SKM-1 (cell line): ENCODE data around the gene HEATR1.
"Not testable (repeated sequence)": the region's sequence is repeated elsewhere in the genome, so short reads cannot be mapped to it uniquely, and the experiment has no call there.

Experiments used
- DNase-seq: peaks from one replicate; lab custom pipeline; 2025; ENCODE audit not compliant: unreplicated experiment; lab: John Stamatoyannopoulos, UW

Gene HEATR1, protein sequence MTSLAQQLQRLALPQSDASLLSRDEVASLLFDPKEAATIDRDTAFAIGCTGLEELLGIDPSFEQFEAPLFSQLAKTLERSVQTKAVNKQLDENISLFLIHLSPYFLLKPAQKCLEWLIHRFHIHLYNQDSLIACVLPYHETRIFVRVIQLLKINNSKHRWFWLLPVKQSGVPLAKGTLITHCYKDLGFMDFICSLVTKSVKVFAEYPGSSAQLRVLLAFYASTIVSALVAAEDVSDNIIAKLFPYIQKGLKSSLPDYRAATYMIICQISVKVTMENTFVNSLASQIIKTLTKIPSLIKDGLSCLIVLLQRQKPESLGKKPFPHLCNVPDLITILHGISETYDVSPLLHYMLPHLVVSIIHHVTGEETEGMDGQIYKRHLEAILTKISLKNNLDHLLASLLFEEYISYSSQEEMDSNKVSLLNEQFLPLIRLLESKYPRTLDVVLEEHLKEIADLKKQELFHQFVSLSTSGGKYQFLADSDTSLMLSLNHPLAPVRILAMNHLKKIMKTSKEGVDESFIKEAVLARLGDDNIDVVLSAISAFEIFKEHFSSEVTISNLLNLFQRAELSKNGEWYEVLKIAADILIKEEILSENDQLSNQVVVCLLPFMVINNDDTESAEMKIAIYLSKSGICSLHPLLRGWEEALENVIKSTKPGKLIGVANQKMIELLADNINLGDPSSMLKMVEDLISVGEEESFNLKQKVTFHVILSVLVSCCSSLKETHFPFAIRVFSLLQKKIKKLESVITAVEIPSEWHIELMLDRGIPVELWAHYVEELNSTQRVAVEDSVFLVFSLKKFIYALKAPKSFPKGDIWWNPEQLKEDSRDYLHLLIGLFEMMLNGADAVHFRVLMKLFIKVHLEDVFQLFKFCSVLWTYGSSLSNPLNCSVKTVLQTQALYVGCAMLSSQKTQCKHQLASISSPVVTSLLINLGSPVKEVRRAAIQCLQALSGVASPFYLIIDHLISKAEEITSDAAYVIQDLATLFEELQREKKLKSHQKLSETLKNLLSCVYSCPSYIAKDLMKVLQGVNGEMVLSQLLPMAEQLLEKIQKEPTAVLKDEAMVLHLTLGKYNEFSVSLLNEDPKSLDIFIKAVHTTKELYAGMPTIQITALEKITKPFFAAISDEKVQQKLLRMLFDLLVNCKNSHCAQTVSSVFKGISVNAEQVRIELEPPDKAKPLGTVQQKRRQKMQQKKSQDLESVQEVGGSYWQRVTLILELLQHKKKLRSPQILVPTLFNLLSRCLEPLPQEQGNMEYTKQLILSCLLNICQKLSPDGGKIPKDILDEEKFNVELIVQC (N-terminal part only)

DNA sequence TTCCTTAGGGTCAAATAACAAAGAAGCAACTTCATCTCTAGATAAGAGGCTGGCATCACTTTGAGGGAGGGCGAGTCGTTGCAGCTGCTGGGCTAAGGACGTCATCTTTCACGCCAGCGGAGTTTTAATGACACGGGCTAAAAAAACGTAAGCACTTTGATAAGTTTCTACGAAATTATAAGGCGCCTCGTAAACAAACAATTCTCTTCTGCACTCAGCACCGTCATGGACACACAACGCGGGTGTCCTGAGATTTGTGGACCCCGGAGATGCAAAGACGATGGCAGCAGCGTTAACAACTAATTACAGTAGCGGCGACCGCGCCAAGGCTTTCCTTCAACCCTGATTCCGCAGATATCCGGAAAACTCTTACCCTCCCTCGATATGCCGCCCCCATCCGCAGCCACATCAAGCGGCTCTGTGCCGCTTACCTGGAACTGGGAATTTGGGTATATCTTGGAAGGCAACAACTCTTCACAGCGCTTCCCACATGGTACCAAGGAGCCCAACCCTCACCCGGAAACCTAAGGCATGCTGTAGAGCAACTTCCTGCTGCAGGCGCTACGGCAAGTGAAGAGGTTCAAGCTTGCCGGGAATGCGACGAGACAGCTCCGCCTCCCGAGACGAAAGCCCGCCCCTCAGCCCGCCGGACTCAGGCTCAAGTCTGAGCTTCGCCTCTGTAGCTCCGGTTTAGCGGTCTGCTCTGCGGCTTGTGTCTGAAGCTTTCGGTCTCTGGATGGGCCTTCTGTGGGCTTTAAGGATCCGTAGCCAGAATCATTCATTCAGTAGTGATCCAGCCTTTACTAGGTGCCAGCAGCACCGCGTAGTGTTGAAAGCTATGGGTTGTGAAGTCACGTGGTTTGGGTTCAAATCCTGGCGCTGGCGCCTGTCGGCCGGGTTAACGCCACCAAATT is at the start of gene HEATR1:
Gene HEATR1, minus strand, starts transcription at position 526 of the 914 bp plus-strand sequence. Its CDS starts 421 bp downstream, at position 105.
- DNase-seq: peak; percentile 97

DNA sequence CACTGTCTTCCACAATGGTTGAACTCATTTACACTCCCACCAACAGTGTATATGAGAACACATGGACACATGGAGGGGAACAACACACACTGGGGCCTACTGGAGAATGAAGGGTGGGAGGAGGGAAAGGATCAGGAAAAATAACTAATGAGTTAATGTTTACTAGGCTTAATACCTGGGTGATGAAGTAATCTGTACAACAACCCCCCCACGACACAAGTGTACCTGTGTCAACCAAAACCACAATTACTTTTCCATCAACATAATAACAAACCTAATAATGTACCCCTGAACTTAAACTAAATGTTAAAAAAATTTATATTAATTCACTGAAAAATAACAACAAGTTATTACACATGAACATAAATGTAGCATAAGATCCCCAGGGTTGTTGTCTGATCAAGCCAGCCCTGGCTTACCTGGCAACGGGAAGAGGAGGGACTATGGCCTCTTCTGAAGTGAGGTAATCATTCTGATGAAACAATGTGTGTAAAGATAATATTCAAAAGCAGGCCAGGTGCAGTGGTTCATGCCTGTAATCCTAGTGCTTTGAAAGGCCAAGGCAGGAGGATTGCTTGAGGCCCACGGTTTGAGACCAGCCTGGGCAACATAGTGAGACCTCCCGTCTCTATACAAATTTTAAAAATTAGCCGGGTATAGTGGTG is 40.8 kb upstream of the HEATR1 start:
- no peak for DNase-seq

DNA sequence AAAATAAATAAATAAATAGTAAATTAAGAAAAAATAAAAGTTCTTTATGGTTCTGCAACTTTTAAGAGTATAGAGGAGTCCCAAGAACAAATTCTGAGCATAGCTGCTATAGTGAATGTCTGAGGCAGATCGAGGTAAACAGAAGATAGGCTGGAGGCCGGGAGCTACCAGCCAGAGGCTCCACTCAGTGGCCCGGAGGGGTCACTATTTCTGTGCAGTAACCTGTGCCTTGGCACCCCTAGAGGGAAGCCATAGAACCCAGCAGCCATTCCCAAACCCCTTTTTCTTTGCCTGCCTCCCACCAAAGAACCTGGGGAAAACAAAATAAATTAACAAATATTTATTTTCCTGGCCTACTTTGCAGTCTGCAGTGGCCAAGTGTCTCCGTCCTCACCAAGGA is 38.4 kb upstream of the HEATR1 start:
- DNase-seq: no peak

DNA sequence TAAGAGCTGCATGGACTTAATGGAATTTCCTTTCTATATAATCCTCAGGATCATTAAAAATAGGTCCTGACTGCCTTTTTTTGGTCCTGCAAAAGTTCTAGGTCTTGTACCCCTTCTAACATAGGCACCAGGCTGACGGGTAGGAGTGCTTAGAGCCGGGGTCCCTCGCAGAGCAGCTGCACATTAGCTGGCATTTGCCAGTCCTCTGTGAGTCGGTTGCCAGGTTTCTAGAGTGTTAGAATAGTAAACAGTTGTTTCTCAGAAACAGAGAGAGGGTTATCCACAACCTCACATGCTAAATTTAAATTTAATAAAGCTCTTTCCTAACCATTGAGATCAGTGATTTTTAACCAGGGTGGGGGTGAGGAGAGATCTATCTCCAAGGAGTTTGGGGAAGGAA is 35.4 kb upstream of the HEATR1 start:
- no peak for DNase-seq

DNA sequence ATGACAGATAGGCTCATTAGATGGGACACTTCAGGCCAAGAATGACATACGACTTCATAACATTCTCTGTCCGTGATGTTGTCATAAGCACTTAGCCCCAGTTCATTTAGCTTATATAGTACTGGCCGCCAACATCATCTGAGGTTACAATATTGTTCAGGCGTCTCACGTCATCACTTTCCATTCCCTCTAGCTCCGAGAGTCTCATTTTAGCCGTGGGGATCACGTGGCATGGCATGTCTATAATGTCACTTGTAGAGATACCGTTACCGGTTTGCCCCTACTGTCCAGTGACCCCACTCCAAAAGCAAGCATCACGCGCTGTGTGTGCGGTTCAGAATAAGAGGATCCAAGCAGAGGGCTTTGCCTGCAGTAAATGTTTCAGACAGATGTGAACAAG is 34.6 kb upstream of the HEATR1 start:
- DNase-seq: no peak

DNA sequence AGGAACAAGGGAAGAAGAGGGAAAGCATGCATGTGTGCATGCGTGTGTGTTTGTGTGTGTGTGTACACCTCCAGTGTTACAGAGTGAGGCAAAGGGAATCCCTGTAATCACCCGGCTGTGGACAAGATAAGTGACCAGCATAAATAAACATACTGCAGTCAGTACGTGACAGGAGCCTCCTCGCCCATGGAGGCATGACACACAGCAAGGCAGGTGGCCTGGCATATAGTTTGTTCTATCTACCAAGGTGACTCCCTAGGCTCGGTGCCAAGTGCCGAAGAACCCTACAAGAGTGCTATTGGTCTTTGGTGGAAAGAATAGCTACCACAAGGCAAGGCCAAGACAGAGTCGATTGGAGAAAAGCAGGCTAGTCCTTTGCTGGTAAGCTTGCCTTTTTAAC is 31.7 kb upstream of the HEATR1 start:
- DNase-seq: no peak

DNA sequence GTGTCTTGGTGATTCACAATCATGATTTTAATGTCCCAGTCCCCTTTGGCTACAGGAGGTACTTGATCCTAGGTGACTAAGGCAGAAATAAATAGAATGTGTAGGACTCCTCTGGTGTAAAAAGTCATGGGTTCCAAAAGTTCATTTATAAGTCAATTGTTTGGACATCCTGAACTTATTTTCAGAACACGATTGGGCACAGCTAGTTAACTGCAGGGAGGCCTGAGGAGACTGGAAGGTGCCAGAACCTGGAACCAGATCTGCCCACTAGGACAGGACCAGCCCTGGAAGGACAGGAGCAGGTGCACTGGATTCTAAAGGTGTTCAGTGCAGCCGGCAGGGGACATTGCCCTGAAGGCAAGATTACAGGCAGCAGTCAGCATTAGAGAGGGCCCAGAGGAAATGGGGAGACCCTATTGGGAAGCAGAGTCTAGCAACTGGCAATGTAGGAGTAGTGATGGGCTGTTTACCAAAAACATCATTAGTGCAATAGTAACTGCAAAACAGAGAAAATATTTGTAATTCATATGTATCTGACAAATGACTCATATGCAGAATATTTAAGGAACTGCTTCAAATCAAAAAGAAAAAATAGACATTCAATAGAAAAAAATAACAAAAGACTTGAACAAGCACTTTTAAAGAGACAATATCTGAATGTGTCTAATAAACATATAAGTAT is 23.6 kb upstream of the HEATR1 start:
- no peak for DNase-seq

DNA sequence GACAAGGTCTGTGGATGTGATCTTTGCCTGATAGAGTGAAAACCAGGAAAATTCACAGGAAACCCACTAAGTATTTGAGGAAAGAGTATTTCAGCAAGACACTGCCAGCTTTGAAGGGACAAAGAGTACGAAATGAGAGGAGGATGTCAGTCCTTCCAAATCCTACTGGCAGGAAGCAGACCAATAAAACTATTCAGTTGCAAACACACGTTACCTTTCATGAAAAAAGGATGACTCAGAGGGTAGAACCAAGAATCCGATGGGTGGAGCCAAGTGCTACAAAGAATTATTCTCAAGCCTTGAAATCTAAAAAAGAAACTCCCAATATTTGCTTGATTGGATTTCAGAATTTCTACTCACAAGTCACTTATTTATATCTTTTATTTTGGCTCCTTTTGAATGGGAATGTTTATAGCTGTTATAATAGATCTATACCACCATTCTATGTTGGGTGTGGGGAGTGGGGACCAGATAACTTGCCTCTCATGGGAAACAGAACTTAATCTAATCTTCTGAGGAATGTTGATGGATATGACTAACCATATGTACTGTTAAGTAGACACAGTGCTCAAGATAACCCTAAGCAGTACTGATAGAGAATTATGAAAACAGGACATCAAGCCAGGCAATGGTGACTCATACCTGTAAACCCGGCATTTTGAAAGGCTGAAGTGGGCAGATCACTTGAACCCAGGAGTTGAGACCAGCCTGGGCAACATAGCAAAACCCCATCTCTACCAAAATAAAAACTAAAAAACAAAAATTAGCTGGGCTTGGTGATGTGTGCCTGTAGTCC is 19.3 kb upstream of the HEATR1 start:
- no peak for DNase-seq

DNA sequence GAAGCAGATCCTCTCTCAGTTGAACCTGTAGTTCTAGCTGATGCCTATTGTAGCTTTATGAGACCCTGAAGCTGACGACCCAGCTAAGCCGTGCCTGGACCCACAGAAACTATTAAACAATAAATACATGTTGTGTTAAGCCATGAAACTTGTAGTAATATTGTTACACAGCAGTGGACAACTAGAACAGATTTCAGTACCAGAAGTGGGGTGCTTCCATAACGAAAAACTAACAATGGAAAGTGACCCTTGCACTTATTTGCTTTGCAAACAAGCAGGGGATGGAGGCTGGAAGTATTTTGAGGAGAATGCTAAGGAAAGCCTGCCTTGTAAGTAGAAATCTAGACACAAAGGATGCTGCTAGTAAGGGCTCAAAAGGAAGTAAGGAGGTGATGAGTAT is 18.1 kb upstream of the HEATR1 start:
- no peak for DNase-seq

DNA sequence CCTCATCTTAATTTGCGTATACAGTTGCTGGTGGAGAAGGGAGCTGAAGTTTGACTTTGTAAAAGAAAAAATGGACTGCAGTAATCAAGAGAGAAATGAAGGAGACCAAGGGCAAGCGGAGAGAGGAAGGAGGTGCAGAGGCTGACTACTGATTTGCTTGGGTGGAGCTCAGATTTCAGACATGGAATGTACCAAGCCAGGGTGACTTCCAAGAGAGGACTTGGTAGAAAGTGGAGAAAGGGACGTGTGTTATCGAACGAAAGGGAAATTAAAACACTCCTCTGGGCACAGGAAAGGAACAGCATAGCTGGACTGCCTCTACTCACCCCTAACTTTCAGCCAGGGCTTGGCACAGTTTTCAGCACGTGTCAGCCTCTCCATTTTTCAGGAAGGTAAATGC is 15.1 kb upstream of the HEATR1 start:
- no peak for DNase-seq

DNA sequence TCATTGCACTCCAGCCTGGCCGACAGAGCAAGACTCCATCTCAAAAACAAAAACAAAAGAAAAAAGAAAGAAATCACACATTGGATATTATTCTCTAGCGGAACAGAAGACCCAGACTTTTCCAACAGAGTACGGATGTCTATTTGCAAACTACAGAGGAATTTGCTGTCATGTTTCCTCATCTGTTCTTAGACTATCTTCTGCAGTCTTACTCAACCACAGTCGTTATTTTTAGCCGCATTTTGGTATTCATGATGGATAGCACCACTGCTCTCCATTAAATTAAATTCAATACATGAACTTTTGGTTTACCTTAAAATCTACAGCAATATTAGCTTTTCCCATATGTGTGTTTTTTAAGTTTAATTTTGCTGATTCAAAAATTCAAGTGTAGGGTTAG is 14.2 kb upstream of the HEATR1 start:
- no peak for DNase-seq

DNA sequence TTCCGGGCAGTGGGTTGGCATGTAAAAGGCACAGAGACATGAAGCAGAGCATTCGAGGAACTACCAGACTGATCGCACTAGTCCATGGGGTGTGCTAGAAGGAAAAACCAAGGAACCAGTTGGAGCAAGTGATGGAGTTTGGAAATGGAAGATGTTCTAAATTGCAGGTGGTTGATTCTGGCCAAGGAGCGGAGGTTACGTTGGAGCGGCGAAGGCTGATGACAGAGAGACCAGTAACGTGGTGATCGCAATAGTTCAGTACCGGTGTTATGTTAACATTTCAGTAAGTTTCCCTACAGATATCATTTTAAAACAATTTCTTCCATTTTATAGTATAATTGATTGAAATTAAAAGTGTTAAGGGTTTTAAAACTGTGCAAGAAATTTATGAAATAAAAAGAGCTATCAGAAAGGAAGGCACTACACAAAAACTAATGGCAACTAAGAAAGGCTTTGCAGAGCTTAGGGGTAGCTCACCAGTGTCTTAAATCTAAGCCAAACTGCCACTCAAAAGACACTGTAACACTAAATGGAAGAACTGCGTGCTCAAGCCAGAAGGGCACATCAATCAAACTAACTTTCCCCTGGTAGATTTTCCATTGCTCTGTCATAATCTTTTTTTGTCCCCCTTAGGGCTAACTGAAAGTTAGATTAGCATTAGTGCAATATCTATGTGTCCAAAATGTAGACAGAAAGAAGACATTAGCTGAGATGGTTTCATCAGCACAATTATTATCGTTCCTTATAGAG is 11.3 kb upstream of the HEATR1 start:
- DNase-seq: no peak

DNA sequence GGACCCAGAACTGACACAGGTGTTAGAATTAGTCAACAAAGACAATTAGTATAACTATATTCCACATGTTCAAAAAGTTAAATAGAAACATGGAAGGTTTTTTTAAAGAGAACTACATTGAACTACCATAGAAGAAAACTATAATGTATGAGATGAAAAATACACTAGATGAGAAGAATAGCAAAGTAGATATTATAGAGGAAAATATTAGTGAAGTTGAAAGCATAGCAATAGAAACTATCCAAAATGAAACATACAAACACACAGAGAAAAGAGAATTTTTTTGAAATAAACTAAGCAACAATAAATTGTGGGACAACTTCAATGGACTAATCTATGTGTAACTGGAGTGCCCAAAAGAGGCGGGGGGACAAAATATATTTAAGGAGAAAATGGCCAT is 8.0 kb upstream of the HEATR1 start:
- no peak for DNase-seq

DNA sequence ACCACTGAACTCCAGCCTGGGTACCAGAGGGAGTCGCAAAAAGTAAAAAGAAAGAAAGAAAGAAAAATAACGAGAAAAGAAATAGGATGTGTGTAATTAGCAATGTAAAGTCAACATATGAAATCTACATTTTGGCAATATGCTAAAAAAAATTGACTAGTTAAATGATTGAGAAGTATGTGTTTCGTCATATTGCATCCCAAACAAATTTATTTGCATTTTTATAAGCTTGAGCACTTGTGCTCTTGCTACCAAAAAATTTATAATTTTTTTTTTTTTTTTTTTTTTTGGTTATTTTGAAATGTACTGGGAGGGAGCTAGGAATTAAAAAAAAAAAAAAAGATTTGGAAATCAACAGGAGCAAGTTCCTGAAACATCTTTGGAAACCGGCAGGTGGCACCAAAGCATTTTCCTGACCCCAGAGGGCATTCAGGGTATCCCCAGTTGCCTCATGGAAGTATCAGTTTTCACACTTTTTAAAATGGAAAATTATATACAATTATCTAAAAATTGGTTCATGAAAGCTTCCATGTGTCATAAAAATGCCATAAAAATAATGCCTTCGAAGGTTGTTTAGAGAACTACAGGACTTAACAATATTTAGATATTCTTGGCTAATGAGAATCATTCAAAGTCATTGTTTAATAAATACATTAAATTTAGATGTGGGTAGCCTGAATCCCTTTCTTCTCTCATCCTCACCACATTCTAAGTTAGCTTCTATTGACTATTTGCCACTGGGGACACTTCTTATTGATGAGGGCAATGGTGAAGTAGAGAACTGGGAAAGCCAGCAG is 4.8 kb upstream of the HEATR1 start:
- DNase-seq: no peak

DNA sequence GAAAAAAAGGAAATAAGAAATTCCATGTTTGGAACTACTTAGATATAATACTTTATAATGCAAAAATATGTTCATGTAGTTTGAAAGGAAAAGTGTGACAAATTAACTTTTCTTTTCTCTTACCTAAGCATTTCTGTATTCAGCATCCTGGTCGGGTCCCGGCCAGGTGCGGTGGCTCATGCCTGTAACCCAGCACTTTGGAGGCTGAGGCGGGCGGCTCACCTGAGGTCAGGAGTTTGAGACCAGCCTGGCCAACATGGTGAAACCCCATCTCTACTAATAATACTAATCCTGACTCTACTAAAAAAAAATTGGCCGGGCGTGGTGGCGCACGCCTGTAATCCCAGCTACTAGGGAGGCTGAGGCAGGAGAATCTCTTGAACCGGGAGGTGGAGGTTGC is 3.3 kb upstream of the HEATR1 start:
- DNase-seq: not testable (repeated sequence)

DNA sequence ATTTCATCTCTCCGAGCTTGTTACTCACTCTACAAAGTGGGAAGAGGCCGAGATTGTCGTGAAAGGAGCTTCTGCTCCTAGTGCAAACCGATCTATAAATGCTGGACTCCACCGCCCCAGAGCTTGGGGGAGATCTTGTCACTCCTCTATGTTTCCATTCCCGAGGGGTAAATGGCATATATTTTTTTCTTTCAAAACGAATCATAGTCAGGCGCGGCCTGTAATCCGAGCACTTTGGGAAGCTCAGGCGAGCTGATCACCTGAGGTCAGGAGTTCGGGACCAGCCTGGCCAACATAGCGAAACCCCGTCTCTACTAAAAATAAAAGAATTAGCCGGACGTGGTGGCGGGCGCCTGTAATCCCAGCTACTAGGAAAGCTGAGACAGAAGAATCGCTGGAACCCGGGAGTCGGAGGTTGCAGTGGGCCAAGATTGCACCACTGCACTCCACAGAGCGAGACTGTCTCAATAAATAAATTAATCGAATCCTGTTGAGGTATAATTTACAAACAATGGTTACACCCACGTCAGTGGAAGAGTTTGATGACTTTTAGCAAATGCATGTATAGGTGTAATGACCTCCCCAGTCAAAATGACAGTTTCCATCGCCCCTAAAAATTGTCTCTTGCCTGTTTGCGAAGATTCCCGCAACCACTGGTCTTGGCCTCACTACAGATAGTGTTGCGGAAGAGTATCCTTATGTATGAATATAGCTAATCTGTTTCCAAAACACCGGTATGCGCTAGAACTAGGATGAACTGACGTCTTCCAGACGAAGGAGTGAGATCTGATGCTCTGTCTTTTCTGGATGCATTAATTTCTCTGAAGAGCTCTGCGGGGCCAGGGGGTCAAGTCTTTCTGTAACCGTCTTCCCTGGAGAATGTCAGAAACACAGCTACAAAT is 840 bp upstream of the HEATR1 start:
- no peak for DNase-seq
